AG08396 (cell line): Measurements from ENCODE around the gene RTP4.
"Not testable (repeated sequence)": the region's sequence is repeated elsewhere in the genome, so short reads cannot be mapped to it uniquely, and the experiment has no call there.

ENCODE experiments used
- DNase-seq: peaks from one replicate; pipeline ENCODE4 v3.0.0; 2012; ENCODE audit warnings: low spot score, mixed read lengths

Gene RTP4

DNA sequence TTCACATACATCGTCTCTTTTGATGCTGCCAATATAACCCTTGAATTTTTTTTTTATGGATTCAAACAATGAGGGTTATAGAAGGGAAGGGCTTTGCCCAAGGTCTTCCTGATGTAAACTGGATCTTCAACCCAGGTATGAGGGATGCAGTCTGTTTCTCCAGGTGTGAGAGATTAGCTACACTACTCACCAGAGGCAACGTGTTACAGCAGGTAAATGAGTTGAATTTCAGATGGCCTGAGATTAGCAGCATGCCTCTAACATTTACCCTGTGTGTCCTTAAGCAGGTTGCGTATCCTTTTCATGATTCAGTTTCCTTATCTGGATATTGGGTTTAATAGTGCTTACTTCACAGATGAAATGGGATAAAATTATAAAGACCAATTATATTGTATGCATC, 1.9 kb downstream of the RTP4 start:
- no peak for DNase-seq

GRCh38 chr3:187375581-187375980, 7.4 kb downstream of the RTP4 start:
- DNase-seq: no peak

- no peak for DNase-seq
Measured at GRCh38 chr3:187377842-187378241, 9.7 kb downstream of the RTP4 start.

DNA sequence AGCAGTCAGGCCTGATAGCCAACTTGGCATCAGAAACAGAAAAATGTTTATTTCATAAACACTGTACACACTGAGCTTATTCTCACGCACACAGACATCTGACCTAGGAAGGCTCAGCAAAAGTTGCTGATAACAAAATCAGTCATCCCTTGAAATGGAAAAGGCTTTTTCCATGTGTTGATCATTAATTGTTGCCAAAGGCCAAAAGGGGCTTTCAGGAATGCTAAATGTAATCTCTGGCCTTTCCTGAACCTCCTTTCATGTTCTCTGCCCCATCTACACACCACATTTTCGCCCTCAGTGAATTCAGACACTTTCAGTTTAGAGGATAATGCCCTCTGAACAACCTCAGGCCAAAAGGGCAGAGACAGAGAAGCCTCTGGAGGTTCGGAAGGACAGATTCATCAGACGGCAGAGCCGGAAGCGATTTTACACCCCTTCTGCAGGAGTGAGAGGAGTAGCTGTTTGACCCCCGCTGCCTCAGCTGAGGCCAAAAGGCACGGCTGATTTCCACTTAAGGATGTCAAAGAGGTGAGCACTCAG, 14.5 kb downstream of the RTP4 start:
- no peak for DNase-seq

GRCh38 chr3:187383246-187383645, 15.1 kb downstream of the RTP4 start:
- no peak for DNase-seq

GRCh38 chr3:187385296-187385695, 17.1 kb downstream of the RTP4 start:
- DNase-seq: no peak

- no peak for DNase-seq
Measured at GRCh38 chr3:187396661-187397060, 28.5 kb downstream of the RTP4 start.

GRCh38 chr3:187398955-187399354, 30.8 kb downstream of the RTP4 start:
- DNase-seq: no peak

GRCh38 chr3:187400756-187401155, 32.6 kb downstream of the RTP4 start:
- DNase-seq: no peak

DNA sequence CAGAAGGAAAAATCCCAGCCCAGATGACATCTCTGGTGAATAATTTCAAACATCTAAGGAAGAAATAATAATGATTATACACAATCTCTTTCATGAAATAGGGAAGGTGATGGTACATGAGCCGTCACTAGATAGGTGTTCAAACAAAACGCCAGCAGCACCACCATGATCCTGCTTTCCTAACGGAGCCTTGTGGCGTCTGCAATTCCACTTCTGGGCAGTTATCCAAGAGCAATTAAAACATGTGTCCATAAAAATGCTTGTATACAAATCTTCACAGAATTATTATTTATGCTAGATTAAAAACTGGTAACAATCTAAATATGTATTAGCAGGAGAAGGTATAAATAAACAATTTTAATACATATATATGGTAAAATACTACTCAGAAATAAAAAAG, 33.7 kb downstream of the RTP4 start:
- no peak for DNase-seq

DNA sequence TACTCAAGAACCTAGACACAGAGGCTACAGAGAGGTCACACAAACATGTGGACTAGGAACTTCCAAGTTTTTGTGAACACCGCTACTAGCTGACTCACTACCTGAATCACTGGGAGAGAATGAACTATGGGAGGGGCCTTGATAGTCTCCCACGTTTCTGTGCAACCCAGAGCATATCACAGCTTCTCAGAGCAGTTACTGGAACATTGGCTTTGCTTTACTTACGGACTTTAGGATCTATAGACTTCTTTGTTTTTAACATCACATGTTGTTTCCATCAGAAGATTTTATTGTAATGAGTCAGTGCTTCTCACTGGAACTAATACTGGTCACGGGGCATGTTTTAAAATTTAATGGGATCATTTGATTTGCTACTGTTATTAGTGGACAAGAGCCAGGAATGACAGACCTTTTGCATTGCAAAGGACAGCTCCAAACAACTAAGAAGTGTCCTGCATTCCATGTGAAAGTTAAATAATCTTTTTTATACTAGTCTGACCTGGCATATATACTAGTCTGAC, 35.6 kb downstream of the RTP4 start:
- DNase-seq: peak; percentile 82

DNA sequence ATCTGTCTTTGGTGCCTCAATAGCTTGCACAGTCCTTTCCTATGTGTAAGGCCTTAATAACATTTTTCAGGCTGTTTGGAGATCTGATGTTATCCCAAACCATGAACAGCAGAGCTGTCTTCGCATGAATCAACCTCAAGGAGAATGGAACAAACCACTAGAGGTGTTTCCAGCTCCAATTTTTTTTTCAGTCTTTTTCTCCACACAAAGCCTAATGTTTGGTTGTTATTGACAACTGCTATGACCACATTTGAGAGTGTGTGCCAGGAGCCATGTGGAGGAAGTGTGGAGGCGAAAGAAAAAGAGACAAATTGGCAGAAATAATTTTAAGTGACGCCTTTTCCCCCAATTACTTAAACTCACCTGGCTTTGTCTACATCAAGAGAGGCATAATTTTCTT, 38.7 kb downstream of the RTP4 start:
- DNase-seq: no peak

- DNase-seq: not testable (repeated sequence)
Measured at GRCh38 chr3:187411991-187412781, 44.0 kb downstream of the RTP4 start.
